CD14-positive monocyte (primary cell): Measurements from ENCODE around the gene AKR1C1. TPM values are rescaled to one million over a fixed set of nuclear protein-coding genes. Genes with fewer than 3 reads are reported as not detected.

Experiments
- DNase-seq, 3 donors: peaks; one replicate each; pipeline ENCODE4 v3.0.0-alpha.2; 2011 to 2022
- H2AFZ ChIP-seq: 2 replicates; pipeline ENCODE4 v1.6.0; 2012; ENCODE audit warnings: mild to moderate bottlenecking, low read depth, low read length, inconsistent platforms; ENCODE audit not compliant: insufficient read depth, poor library complexity, severe bottlenecking
- H3K27ac ChIP-seq, 2 donors: 1 replicate in 1 of 2; 2 replicates in 1 of 2; pipeline ENCODE4 v1.5.1; 2012 to 2013; ENCODE audit warnings: low read length in 2 of 2, control low read depth in 1 of 2, inconsistent platforms in 1 of 2, low read depth in 1 of 2, mild to moderate bottlenecking in 1 of 2
- H3K27me3 ChIP-seq, 2 donors: one replicate each; pipeline versions ENCODE4 v1.6.0 to v1.6.1; 2011 to 2013; ENCODE audit warnings: low read length in 2 of 2; ENCODE audit not compliant: control insufficient read depth in 2 of 2, insufficient read depth in 2 of 2
- H3K36me3 ChIP-seq, 2 donors: replicated peaks in 1 of 2; 1 replicate in 1 of 2; 2 replicates in 1 of 2; pipeline versions ENCODE4 v1.5.1 to v1.6.1; 2012 to 2013; ENCODE audit warnings: low read length in 2 of 2, control low read depth in 1 of 2, inconsistent platforms in 1 of 2, mild to moderate bottlenecking in 1 of 2; ENCODE audit not compliant: insufficient read depth in 2 of 2, control insufficient read depth in 1 of 2
- H3K4me1 ChIP-seq, 2 donors: 1 replicate in 1 of 2; 2 replicates in 1 of 2; pipeline versions ENCODE4 v1.5.1 to v1.6.1; 2012 to 2013; ENCODE audit warnings: low read length in 2 of 2, control low read depth in 1 of 2, inconsistent platforms in 1 of 2, mild to moderate bottlenecking in 1 of 2, moderate library complexity in 1 of 2; ENCODE audit not compliant: insufficient read depth in 2 of 2, control insufficient read depth in 1 of 2
- H3K4me2 ChIP-seq: replicated peaks from 2 replicates; pipeline ENCODE3; 2012; ENCODE audit warnings: low read length, moderate library complexity, mild to moderate bottlenecking; ENCODE audit not compliant: poor library complexity, severe bottlenecking; ENCODE audit errors: extremely low read depth
- H3K4me3 ChIP-seq, 3 experiments: fragments of 200-600 bp in 1 of 3; sonication (generic) in 1 of 3; replicated peaks in 1 of 3; 1 replicate in 2 of 3; 2 replicates in 1 of 3; pipeline ENCODE4 v1.5.1; 2011 to 2013; ENCODE audit warnings: low read length in 3 of 3, mild to moderate bottlenecking in 3 of 3, control low read depth in 2 of 3, low read depth in 2 of 3, inconsistent platforms in 1 of 3, moderate library complexity in 1 of 3
- H3K79me2 ChIP-seq: 2 replicates; pipeline ENCODE4 v1.6.0; 2012; ENCODE audit warnings: mild to moderate bottlenecking, control low read depth, inconsistent platforms, low read length, moderate library complexity; ENCODE audit not compliant: insufficient read depth
- H3K9ac ChIP-seq: 2 replicates; pipeline ENCODE4 v1.6.0; 2017; ENCODE audit warnings: low read length, mild to moderate bottlenecking; ENCODE audit not compliant: insufficient read depth, poor library complexity, severe bottlenecking
- H3K9me3 ChIP-seq, 2 donors: replicated peaks in 1 of 2; 1 replicate in 1 of 2; 2 replicates in 1 of 2; pipeline versions ENCODE4 v1.5.1 to v1.6.1; 2012 to 2013; ENCODE audit warnings: low read length in 2 of 2, control low read depth in 1 of 2; ENCODE audit not compliant: control insufficient read depth in 1 of 2, insufficient read depth in 1 of 2
- H4K20me1 ChIP-seq: 2 replicates; pipeline ENCODE4 v1.6.0; 2012; ENCODE audit warnings: mild to moderate bottlenecking, low read length, control low read depth, moderate library complexity; ENCODE audit not compliant: insufficient read depth
- H3K27ac Mint-ChIP-seq, 7 donors: one replicate each; pipeline ENCODE4 v1.8.0; 2020; ENCODE audit warnings: mild to moderate bottlenecking in 7 of 7, mixed read lengths in 7 of 7, moderate library complexity in 6 of 7, inconsistent platforms in 2 of 7
- H3K27me3 Mint-ChIP-seq, 3 donors: one replicate each; pipeline ENCODE4 v1.8.0; 2021 to 2022; ENCODE audit warnings: low read depth in 3 of 3, mild to moderate bottlenecking in 3 of 3, mixed read lengths in 3 of 3, moderate library complexity in 3 of 3, inconsistent platforms in 1 of 3
- H3K36me3 Mint-ChIP-seq, 2 donors: one replicate each; pipeline ENCODE4 v1.8.0; 2020; ENCODE audit warnings: mixed read lengths in 2 of 2, inconsistent platforms in 1 of 2, mild to moderate bottlenecking in 1 of 2
- H3K4me1 Mint-ChIP-seq: one replicate; pipeline ENCODE4 v1.8.0; 2020; ENCODE audit warnings: mild to moderate bottlenecking, mixed read lengths
- H3K4me3 Mint-ChIP-seq, 2 donors: one replicate each; pipeline ENCODE4 v1.8.0; 2020; ENCODE audit warnings: mild to moderate bottlenecking in 2 of 2, mixed read lengths in 2 of 2, moderate library complexity in 1 of 2
- H3K9me3 Mint-ChIP-seq, 7 donors: one replicate each; pipeline ENCODE4 v1.8.0; 2020 to 2022; ENCODE audit warnings: mixed read lengths in 7 of 7, mild to moderate bottlenecking in 6 of 7, moderate library complexity in 6 of 7, inconsistent platforms in 2 of 7
- WGBS: methylation state at CpG from one replicate; pipeline ENCODE4 v1.1.5; 2013; ENCODE audit warnings: missing lambda C conversion rate; ENCODE audit not compliant: insufficient coverage; 5-methylcytosine and 5-hydroxymethylcytosine counted together
- intact Hi-C, 2 donors: fragments of 100-400 bp; cut with micrococcal nuclease; formaldehyde crosslinking; loops; one replicate each; pipeline versions ENCODE4 v1.15.0 to v1.15.1; 2023
- polyA plus RNA-seq, 3 donors: library from polyadenylated mRNA; depleted of rRNA in 1 of 3; unstranded in 2 of 3; stranded (reverse) in 1 of 3; fragments of 300-500 nt in 2 of 3; fragments of >200 nt in 1 of 3; fragmentation: Illumina TruSeq in 2 of 3; gene quantifications; 1 replicate in 2 of 3; 2 replicates in 1 of 3; pipeline ENCODE4 v1.2.3, GENCODE V29; 2012 to 2021
- TF ChIP-seq, protein P1 (sequence below): fragments of 200-600 bp; IDR thresholded peaks from one replicate; pipeline ENCODE4 v1.8.0; 2022; ENCODE audit warnings: antibody characterized with exemption, mild to moderate bottlenecking

Gene AKR1C1
- polyA plus RNA-seq, 3 donors = 0.07 to 0.85 TPM; not detected in 1

DNA sequence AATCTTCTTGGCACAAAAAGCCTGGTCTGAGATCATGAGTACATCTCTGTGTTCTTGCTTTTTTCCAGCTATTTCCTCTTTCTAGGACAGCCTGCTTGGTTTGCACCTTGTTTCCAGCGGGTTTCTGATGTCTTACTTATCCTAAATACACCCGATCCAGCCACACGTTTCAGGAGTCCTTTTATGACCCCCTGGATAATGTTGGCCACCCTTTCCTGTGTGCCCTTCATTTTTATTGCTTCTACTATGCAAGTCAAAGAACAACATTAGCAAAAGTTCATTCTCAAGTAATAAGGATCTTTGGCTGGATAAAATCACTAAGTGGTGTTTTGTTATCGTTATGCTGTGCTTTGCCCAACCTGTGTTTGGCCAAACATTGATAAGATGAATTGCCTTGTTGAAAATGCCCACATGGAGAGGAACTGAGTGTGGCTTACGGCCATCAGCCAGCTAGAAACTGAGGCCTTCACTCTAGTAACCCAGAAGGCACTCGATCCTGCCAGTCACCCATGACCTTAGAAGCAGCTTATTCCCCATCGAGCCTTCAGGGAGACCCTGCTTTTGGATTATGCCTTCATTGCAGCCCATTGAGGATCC, 28.7 kb upstream of the AKR1C1 start:
- Mint-ChIP-seq H3K27me3 (peaks cover 0 to 3% (median 1%) of the 10 kb centered on the region in 3 donors), H3K36me3 (no peaks in the 10 kb centered on the region), H3K27ac (no peak overlapping the region), H3K9me3 (peaks cover 0 to 9% (median 3%) of the 10 kb centered on the region in 7 donors), H3K4me1 (no peaks in the 10 kb centered on the region), H3K4me3 (no peak overlapping the region)
- no peak overlapping the region for H3K4me2 ChIP-seq
- H3K79me2 ChIP-seq = no peaks in the 10 kb centered on the region
- no peak overlapping the region for H3K27ac ChIP-seq
- H3K4me3 ChIP-seq = no peak overlapping the region
- WGBS = 88% methylated on average over 6 of the region's 7 CpGs
- no peaks in the 10 kb centered on the region for H3K27me3 ChIP-seq
- H4K20me1 ChIP-seq = no peaks in the 10 kb centered on the region
- DNase-seq = no peak
- H2AFZ ChIP-seq = no peak overlapping the region
- no peaks in the 10 kb centered on the region for H3K36me3 ChIP-seq
- no peaks in the 10 kb centered on the region for H3K9me3 ChIP-seq
- intact Hi-C loops = no loop called here
- no peaks in the 10 kb centered on the region for H3K4me1 ChIP-seq
- H3K9ac ChIP-seq = no peak overlapping the region
- TF ChIP-seq, protein P1, sequence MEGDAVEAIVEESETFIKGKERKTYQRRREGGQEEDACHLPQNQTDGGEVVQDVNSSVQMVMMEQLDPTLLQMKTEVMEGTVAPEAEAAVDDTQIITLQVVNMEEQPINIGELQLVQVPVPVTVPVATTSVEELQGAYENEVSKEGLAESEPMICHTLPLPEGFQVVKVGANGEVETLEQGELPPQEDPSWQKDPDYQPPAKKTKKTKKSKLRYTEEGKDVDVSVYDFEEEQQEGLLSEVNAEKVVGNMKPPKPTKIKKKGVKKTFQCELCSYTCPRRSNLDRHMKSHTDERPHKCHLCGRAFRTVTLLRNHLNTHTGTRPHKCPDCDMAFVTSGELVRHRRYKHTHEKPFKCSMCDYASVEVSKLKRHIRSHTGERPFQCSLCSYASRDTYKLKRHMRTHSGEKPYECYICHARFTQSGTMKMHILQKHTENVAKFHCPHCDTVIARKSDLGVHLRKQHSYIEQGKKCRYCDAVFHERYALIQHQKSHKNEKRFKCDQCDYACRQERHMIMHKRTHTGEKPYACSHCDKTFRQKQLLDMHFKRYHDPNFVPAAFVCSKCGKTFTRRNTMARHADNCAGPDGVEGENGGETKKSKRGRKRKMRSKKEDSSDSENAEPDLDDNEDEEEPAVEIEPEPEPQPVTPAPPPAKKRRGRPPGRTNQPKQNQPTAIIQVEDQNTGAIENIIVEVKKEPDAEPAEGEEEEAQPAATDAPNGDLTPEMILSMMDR = no peak

DNA sequence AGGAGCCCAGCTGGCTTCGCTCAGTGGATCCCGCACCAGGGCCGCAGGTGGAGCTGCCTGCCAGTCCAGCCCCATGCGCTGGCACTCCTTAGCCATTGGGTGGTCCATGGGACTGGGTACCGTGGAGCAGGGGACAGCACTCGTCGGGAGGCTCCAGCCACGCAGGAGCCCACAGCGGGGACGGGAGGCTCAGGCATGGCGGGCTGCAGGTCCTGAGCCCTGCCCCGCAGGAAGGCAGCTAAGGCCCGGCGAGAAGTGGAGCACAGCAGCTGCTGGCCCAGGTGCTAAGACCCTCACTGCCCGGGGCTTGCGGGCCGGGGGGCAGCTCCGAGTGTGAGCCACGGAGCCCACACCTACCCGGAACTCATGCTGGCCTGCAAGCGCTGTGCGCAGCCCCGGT, 25.9 kb upstream of the AKR1C1 start:
- Mint-ChIP-seq H3K9me3 (peaks cover 0 to 4% (median 3%) of the 10 kb centered on the region in 7 donors), H3K4me1 (peaks cover 2% of the 10 kb centered on the region), H3K4me3 (no peak overlapping the region), H3K27ac (no peak overlapping the region), H3K36me3 (no peaks in the 10 kb centered on the region), H3K27me3 (peaks cover 0 to 3% (median 1%) of the 10 kb centered on the region in 3 donors)
- WGBS = 98% methylated on average over 17 of the region's 23 CpGs
- TF ChIP-seq, protein P1 = no peak
- no peak overlapping the region for H3K9ac ChIP-seq
- intact Hi-C loops = no loop called here
- no peaks in the 10 kb centered on the region for H3K9me3 ChIP-seq
- H3K4me1 ChIP-seq = no peaks in the 10 kb centered on the region
- H3K4me3 ChIP-seq = no peak overlapping the region
- no peak overlapping the region for H3K27ac ChIP-seq
- H2AFZ ChIP-seq = no peak overlapping the region
- H3K27me3 ChIP-seq = no peaks in the 10 kb centered on the region
- H3K79me2 ChIP-seq = no peaks in the 10 kb centered on the region
- no peaks in the 10 kb centered on the region for H3K36me3 ChIP-seq
- DNase-seq = no peak
- no peak overlapping the region for H3K4me2 ChIP-seq
- H4K20me1 ChIP-seq = no peaks in the 10 kb centered on the region
